HG02981 (cell line): ENCODE results near the gene OSBPL8.
"Not testable (repeated sequence)": the region's sequence is repeated elsewhere in the genome, so short reads cannot be mapped to it uniquely, and the experiment has no call there.

Experiments used
- ATAC-seq: cut with Tn5 transposase; IDR thresholded peaks from one replicate; pipeline ENCODE4 v1.9.1; 2021; ENCODE audit warnings: mild to moderate bottlenecking, moderate library complexity; ENCODE audit not compliant: unreplicated experiment

OSBPL8 gene

GRCh38 chr12:76532520-76532919 is 27.1 kb downstream of the OSBPL8 start:
- no peak for ATAC-seq

DNA sequence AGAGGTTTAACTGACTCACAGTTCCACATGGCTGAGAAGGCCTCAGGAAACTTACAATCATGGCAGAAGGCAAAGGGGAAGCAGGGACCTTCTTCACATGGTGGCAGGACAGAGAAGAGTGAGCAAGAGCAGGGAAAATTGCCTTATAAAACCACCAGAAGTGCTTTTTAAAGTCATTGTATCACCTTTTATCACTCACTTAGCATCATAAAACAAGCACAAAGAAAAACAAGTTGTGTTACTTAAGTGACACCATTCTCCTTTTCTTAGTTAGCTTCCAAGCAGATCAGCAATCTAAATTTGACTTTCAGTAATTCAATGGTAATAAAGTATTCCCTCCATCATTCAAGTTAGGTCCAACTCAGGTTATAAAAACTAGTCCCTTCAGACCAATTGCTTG is 28.5 kb downstream of the OSBPL8 start:
- ATAC-seq, result no peak

DNA sequence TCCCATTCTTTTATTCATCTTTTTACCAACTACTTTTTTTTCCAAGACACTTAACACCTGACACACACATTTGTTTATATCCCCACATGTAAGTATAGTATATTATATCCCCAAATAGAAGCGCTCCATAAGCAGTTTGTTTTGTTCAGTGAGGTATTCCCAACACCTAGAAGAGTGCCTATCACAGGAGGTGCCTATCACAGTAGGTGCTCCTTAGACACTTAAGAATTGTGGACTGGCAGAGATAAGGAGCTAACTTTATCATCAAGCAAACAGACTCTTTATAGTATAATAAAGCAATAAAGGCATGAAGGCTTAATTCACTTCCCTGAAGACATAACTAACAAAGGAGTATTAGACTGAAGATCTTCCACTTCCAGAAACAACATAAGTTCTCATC is 29.1 kb downstream of the OSBPL8 start:
- no peak for ATAC-seq

DNA sequence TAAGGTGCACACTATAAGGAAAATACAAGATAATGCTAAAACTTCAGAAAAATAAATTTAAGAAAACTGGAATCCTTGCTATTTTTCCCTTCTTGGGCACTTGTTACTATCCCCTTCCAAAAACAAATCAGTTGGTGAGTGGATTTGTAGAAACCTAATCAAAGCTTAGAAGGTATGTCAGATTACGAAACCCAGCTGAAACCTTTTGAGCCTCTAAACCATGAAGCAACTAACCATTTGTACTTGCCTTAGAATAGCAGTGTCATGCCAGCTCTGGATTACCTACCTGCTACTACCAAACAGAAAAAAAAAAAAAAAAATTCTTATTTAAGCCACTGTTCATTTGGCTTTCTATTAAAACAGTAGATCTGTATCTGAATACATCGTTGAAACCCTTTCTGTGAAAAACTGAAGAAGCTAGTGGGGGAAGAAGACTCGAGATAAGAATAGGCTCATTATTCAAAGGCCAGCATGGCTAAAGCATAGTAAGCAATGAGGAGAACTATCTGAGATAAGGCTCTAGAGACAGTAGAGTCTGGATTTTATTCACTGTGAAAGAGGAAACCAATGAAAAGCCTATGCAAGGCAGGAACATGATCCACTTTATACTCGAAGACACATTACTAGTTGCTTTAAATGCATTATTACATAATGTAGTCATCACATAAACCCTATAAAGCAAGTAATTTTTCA is 30.2 kb downstream of the OSBPL8 start:
- no peak for ATAC-seq

DNA sequence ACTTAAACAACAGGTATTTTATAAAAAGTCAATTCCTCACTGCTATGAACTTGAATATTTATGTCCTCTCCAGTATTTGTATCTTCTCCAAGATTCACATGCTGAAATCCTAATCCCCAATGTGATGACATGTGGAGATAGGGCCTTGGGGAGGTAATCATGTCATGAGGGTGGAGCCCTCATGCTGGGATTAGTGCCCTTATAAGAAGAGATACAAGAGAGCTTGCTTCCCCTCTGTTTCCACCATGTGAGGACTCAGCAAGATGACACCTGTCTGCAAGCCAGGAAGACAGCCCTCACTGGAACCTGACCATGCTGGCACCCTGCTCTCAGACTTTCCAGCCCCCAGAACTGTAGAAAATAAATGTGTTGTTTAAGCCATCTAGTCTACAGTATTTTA is 36.2 kb downstream of the OSBPL8 start:
- no peak for ATAC-seq

DNA sequence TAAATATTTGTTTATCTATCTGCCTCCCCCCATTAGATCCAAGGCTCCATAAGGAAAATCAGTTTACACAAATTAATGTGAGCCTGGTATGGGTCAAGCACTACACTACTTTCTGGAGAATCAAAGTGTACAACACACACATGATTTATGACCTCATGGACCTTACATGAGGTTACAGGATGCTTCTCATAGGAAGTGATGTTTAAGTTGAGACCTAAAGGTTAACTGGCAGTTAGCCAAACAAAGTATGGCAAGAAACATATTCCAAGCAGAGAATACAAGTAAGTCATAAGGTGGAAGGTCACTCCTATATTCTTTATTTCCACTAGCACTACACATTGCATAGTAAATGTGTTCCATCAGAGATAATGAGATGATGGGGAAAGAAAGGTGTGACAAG is 39.2 kb downstream of the OSBPL8 start:
- ATAC-seq, result no peak

- no peak for ATAC-seq
Measured at GRCh38 chr12:76519538-76519937, 40.0 kb downstream of the OSBPL8 start.

GRCh38 chr12:76518699-76519098 is 40.9 kb downstream of the OSBPL8 start:
- no peak for ATAC-seq

- no peak for ATAC-seq
Measured at GRCh38 chr12:76515271-76515670, 44.3 kb downstream of the OSBPL8 start.

DNA sequence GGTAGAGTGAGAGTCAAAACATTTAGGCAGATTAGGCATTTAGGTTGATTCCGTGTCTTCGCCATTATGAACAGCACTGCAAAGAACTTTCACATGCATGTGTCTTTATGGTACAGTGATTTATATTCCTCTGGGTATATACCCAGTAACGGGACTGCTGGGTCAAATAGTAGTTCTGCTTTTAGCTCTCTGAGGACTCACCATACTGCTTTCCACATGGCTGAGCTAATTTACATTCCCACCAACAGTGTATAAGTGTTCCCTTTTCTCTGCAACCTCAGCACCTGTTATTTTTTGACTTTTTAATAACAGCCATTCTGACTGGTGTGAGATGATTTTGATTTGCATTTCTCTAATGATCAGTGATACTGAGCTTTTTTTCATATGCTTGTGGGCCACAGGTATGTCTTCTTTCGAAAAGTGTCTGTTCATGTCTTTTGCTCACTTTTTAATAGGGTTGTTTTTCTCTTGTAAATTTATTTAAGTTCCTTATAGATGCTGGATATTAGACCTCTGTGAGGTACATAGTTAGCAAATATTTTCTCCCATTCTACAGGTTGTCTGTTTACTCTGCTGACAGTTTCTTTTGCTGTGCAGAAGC is 48.4 kb downstream of the OSBPL8 start:
- ATAC-seq, result peak; percentile 94

DNA sequence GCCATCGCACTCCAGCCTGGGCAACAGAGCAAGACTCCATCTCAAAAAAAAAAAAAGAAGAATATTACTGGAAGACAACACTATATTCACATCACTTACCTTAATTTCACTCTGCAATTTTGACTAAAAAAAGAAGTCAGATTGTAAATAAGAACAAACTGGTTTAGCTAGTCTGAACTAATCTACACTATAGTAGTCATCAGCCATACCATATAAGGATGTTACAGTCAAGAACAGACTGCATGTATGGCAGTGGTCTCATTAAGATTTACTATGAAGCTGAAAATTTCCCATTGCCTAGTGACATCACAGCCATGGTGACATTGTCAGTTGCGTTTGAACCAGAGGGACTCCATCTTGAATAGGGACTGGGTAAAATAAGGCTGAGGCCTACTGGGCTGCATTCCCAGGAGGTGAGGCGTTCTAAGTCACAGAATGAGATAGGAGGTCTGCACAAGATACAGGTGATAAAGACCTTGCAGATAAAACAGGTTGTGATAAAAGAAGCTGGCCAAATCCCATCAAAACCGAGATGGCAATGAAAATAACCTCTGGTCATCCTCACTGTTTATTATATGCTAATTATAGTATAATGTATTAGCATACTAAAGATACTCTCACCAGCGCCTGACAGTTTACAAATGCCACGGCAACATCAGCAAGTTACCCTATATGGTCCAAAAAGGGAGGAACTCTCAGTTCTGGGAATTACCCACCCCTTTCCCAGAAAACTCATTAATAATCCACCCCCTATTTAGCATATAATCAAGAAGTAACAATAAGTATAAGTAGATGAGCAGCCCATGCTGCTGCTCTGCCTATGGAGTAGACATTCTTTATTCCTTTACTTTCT is 51.2 kb downstream of the OSBPL8 start:
- no peak for ATAC-seq

- ATAC-seq, result no peak
Measured at GRCh38 chr12:76506149-76506548, 53.4 kb downstream of the OSBPL8 start.

DNA sequence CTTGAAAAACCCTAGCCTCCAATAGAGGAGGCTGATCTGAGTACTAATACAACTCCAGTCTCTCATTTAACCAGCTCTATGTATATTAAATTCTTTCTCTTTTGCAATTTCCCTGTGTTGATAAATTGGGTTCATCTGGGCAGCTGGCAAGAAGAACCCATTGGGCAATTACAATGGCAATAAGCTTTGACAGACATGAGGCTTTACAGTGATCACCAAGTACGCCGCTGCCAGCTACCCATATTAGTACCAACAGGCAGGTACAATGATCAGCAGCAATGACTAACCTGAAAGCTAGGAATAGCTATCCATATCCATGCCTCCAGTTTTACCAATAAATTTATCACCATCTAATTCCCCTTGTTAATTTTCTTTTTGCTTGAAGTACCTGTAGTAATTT is 54.5 kb downstream of the OSBPL8 start:
- ATAC-seq, result no peak

DNA sequence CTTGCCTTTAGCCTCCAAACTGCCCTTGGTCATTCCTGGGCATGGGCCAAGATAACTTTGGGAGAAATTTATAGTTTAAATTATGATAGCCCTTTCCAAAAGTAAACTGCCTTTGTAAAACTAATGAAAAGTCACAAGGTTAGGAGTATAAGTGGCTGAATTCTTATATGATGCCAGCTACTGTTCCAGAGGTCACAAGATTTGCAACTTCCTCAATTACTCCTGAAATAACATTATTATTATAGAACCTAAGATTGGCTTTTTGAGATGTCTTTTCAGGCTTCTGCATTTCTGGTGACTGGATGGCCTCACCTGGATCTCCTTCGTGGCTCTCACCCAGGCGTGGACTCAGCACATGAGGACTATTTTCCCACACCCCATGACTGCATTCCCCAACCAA is 55.0 kb downstream of the OSBPL8 start:
- ATAC-seq, result no peak

DNA sequence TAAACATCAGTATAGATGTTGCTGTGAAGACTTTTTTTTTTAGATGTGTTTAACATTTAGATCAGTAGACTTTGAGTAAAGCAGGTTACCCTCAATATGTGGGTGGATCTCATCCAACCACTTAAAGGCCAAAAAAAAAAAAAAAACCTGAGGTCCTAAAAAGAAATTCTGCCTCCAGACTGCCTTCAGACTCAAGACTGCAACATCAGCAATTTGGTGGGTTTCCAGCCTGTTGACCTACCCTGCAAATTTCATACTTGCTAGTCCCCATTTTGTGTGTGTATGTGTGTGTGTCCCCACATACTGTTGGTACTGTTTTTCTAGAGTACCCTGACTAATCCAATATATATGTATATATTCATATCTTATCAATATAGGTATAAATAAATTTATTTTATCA is 55.6 kb downstream of the OSBPL8 start:
- ATAC-seq, result no peak

DNA sequence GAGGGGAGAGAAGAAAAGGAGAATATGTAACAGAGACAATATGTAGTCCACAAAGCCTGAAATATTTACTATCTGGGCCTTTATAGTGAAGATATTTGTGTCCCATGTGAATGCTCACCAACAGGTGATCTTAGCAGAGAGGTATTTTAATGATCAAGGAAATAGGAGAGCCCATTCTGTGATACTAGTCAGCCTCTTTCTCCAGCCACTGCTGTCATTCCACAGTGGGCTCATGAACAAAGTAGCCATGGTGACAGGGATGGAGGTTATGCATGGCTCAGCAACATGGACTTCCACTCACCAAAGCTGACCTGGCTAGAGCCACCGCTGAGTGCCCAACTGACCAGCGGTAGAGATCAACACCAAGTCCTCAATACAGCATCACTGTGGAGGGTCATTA is 58.2 kb downstream of the OSBPL8 start:
- ATAC-seq, result no peak

DNA sequence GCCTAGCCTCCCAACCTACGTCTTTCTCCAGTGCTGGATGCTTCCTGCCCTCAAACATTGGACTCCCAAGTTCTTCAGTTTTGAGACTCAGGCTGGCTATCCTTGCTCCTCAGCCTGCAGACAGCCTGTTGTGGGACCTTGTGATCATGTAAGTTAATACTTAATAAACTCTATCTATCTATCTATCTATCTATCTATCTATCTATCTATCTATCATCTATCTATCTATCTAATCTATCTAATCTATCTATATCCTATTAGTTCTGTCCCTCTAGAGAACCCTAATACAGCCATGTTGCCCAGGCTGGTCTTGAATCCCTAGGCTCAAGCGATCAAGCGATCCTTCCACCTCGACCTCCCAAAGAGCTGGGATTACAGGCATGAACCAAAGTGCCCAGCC is 60.4 kb downstream of the OSBPL8 start:
- ATAC-seq, result not testable (repeated sequence)

DNA sequence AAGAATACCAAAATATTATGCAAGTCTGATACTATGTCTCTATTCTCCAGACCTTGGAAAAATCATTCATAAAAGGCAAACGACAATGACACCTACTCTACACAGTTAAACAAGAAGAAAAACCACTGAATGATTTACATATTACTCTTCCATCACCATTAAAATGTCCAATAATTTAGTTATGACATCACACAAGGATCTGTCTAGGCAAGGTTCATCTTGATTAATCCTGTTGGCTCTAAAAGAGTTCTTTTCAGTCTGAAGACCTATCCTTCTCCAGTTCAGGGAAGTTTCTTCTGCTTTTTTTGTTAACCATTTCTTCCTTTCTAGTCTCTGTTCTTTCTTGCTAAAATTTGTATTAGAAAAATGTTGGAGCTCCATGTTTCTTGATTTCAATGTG is 64.0 kb downstream of the OSBPL8 start:
- ATAC-seq, result no peak

GRCh38 chr12:76491292-76491691 is 68.3 kb downstream of the OSBPL8 start:
- no peak for ATAC-seq

DNA sequence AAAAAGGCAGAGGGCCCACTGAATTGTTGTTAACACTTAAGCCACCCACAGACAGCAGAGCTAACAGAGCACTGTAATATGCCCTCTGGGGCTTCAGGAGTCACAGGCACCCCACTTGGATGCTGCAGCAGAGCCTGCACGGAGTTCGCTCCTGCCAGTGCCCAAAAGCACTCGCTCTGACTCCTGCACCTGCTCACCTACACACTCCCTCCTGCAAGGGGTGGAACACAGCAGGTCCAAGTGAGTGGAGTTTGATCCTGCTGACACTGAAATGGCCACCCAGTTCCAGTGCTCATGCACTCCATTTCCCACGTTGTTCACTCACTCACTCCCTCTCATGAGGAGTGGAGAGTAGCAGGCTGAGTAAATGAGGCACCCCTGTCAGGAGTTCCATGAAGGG is 68.8 kb downstream of the OSBPL8 start:
- no peak for ATAC-seq

GRCh38 chr12:76489737-76490136 is 69.8 kb downstream of the OSBPL8 start:
- ATAC-seq, result no peak

GRCh38 chr12:76486011-76486410 is 73.6 kb downstream of the OSBPL8 start:
- no peak for ATAC-seq
